Right renal cortex interstitium (tissue), 3 donors: ENCODE data around the gene HEATR1. TPM values are rescaled to one million over a fixed set of nuclear protein-coding genes. Genes with fewer than 3 reads are reported as not detected.
"Not testable (repeated sequence)": the region's sequence is repeated elsewhere in the genome, so short reads cannot be mapped to it uniquely, and the experiment has no call there.

Source experiments
- DNase-seq, 3 donors: peaks; one replicate each; pipeline ENCODE4 v3.0.0-alpha.2; 2013; ENCODE audit warnings: low read depth in 3 of 3, low spot score in 2 of 3
- polyA plus RNA-seq, 3 donors: library from polyadenylated mRNA; unstranded; fragments of 120-200 nt; gene quantifications; one replicate each; pipeline ENCODE4 v1.2.1, GENCODE V29; 2013; ENCODE audit not compliant: insufficient read length in 3 of 3

Gene HEATR1
- polyA plus RNA-seq, 3 donors, result 24.7 to 29.3 (median 25.1) TPM

- DNase-seq, result no peak
Measured at GRCh38 chr1:236518322-236518721, 86.0 kb downstream of the HEATR1 start.

- no peak for DNase-seq
Measured at GRCh38 chr1:236516929-236517704, 87.2 kb downstream of the HEATR1 start.

GRCh38 chr1:236515443-236515958 lies 88.8 kb downstream of the HEATR1 start:
- DNase-seq, result no peak

DNA sequence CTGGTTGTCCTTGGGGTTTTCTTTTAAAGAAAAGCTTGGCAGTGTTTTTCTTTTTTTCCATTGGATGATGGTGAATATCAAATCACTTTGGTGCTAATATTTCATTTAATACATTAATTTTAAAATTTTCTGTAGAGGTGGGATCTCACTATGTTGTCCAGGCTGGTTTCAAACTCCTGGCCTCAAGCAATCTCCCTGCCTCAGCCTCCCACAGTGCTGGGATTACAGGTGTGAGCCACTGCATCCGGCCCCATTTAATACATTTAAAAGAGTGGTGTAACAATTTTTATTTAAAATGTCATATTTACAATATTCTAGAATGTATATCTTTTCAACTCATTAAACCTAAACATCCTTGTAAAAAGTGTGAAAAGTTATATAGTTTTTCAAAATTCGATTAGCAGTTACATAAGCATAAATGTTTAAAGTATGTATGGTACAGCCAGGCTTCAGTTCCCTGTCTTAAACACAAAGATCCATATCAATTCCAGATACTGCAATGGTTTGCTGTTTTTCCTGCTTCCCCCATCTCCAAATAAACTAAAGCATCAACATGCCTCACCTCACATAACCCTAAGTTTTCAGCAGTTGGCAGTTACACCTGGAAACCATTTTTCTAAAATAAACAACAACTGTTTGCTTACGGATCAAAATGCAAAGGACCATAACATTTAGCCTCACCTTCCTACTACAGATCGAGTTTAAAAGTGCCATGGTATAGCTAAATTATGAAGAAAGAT lies 89.4 kb downstream of the HEATR1 start:
- no peak for DNase-seq

GRCh38 chr1:236511735-236512418 lies 92.4 kb downstream of the HEATR1 start:
- DNase-seq, result no peak

DNA sequence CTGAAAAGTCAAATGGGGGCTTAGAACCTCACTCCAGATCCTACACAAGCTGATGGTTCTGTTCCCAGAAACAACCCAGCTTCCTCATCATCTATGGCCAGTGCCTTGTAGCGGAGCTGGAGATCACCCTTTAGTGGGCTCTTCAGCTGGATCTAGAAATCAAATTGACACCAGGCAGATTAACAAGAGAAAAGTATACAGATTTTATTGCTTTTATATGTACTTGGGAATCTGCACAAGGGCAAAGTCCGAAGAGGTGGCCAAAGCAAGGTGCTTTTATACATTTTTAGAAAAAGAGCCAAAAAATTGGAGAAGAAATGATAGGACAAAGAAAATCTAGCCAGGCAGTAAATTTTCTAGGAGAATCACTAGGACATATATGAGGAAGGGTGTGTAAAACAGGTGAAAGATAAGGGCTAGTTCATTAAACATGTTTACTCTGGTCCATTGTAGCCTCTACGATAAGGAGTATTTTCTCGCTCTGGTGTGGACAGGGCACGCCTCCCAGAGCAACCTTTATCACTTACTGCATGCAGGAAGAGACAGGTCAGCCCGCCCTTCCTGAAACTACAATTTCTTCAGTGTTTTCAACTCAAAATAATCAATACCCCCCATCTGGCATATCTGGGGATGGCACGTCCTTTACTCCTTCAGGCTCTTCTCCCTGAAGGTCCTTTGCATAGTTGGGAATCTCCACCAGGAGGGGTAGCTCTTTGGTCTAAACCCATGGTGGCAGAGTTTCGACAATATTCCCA lies 94.5 kb downstream of the HEATR1 start:
- no peak for DNase-seq

GRCh38 chr1:236509203-236509602 lies 95.1 kb downstream of the HEATR1 start:
- DNase-seq, result no peak

- DNase-seq, result no peak
Measured at GRCh38 chr1:236508593-236509027, 95.7 kb downstream of the HEATR1 start.

- DNase-seq, result no peak
Measured at GRCh38 chr1:236507022-236507700, 97.2 kb downstream of the HEATR1 start.

- not testable (repeated sequence) for DNase-seq
Measured at GRCh38 chr1:236504338-236504737, 100.0 kb downstream of the HEATR1 start.

- no peak for DNase-seq
Measured at GRCh38 chr1:236502972-236503639, 101.2 kb downstream of the HEATR1 start.

- DNase-seq, result no peak
Measured at GRCh38 chr1:236502579-236502971, 101.7 kb downstream of the HEATR1 start.

- no peak for DNase-seq
Measured at GRCh38 chr1:236501093-236501492, 103.2 kb downstream of the HEATR1 start.

Other genes with a start within 250 kb of the HEATR1 start
- 1 to 10 TPM; 7.0 to 7.8 (median 7.6) TPM for gene EDARADD, start 210.2 kb downstream of the HEATR1 start, polyA plus RNA-seq
- gene LGALS8, start 80.5 kb downstream of the HEATR1 start, polyA plus RNA-seq, result 10 to 100 TPM; 70.5 to 81.9 (median 73.6) TPM
- 1 to 10 TPM in 2 of 3 donors, under 1 TPM in 1; 0.47 to 2.1 (median 1.3) TPM for gene ACTN2, start 82.0 kb upstream of the HEATR1 start, polyA plus RNA-seq
- gene MTR, start 190.8 kb upstream of the HEATR1 start, polyA plus RNA-seq, result 10 to 100 TPM; 32.4 to 35.4 (median 33.9) TPM